22Rv1 (cell line): ENCODE data around the gene CCL27.

Experiments used
- H3K27ac ChIP-seq: fragments of 450-650 bp; 2 replicates; pipeline ENCODE4 v1.5.1; 2017
- ZFX ChIP-seq: fragments of 450-650 bp; IDR thresholded peaks from 2 replicates; pipeline ENCODE4 v1.6.1; 2017; ENCODE audit warnings: antibody characterized with exemption, borderline replicate concordance
- TF ChIP-seq, protein P1 (sequence below): fragments of 450-650 bp; IDR thresholded peaks from 2 replicates; pipeline ENCODE4 v1.5.1; 2017; ENCODE audit warnings: mild to moderate bottlenecking

The CCL27 gene

DNA sequence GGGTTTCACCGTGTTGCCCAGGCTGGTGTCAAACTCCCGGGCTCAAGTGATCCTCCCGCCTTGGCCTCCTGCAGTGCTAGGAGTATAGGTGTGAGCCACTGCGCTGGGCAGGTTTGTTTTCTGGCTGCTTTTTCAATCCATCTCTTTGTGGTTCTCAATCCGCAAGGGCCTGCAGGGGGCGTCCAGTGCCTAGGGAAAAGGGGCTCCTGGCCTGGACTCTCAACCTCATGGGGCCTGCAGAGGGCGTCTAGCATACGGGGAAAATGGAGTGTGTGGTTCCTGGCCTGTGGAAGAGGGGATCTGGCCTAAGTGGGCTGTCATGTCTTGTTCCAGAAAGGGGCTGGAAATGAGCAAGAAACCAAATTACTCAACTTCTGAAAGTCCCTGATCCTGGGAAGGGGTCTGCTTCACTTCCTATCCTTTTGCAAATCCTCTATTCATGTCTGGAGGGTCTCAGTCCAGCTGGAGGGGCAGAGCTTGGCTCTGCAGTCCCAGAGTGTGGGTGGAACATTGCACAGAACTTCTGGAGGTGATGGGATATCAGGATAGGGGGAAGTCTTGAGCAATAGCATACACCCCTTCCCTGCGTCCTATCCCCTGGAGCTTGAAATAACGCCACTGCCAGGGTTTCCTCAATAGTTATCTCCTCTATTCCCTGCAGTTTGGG is 12.7 kb upstream of the CCL27 start:
- TF ChIP-seq ZFX = no peak
- TF ChIP-seq, protein P1, sequence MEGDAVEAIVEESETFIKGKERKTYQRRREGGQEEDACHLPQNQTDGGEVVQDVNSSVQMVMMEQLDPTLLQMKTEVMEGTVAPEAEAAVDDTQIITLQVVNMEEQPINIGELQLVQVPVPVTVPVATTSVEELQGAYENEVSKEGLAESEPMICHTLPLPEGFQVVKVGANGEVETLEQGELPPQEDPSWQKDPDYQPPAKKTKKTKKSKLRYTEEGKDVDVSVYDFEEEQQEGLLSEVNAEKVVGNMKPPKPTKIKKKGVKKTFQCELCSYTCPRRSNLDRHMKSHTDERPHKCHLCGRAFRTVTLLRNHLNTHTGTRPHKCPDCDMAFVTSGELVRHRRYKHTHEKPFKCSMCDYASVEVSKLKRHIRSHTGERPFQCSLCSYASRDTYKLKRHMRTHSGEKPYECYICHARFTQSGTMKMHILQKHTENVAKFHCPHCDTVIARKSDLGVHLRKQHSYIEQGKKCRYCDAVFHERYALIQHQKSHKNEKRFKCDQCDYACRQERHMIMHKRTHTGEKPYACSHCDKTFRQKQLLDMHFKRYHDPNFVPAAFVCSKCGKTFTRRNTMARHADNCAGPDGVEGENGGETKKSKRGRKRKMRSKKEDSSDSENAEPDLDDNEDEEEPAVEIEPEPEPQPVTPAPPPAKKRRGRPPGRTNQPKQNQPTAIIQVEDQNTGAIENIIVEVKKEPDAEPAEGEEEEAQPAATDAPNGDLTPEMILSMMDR = peak; percentile 72
- no peak overlapping the region for H3K27ac ChIP-seq

DNA sequence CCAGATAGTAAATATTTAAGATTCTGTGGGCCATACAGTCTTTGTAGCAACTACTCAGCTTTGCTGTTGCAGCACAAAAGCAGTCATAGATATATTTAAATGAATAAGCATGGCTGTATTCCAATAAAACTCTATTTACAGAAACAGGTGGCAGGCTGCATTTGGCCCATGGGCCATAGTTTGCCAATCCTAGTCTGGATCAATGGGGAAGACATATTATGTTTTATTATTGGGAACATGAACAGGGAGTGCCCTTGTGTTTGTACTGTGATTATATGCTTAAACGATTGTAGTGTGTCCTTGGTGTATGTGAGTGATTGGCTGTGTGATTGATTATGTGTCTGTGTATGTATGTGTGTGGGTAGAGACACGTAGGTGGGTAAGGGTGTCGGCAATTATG is 12.0 kb upstream of the CCL27 start:
- TF ChIP-seq, protein P1 = no peak
- TF ChIP-seq ZFX = no peak
- H3K27ac ChIP-seq = no peak overlapping the region

DNA sequence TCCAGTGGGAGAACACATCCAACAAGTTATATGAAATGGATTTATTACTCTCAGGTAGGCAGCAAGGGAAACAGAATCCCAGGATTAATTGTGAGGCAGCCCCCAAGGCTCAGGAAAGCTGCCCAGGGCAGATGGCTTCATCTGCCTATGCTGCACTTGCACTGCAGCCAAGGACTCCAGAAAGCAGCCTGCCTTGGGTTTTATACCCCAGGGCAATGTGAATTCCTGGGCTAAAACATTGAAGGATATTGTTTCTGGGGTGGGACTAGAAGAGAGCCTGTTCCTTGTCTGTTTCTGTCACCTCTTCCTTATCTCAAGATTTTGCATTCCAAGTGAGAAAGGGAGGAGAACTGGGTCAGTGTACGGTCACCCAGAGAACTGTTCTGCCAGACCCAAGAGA is 8.8 kb upstream of the CCL27 start:
- no peak overlapping the region for H3K27ac ChIP-seq
- no peak for TF ChIP-seq ZFX
- TF ChIP-seq, protein P1 = no peak

DNA sequence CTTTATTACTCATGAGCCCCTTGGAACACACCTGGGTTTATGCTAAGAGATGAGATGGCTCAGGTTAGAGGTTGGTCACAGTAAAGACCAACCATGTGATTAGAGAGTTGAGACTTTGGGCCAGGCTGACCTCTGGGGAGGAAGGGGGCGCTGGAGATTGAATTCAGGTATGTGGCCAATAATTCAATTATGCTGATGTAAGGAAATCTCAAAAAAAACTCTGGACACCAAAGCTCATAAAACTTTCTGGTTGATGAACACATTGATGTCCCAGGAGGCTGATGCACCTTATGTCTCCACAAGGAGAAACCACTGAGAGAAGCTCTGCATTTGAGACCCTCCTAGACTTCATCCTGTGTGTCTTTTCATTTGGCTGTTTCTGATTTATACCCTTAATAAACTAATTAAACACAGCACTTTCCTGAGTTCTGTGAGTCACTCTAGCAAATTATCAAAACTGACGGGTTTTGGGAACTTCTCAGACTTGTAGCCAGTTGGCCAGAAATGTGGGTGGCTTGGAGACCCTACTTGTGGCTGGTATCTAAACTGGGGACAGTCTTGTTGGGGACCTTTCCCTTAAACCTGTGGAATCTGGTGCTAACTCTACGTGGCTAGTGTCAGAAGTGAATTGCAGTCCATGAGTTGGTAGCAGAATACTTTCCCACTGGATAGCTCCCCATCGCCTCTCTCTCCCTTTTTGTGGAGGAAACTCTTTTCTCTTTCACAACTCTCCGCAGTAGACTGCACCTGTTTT is 7.5 kb upstream of the CCL27 start:
- TF ChIP-seq, protein P1 = no peak
- no peak for TF ChIP-seq ZFX
- no peak overlapping the region for H3K27ac ChIP-seq

DNA sequence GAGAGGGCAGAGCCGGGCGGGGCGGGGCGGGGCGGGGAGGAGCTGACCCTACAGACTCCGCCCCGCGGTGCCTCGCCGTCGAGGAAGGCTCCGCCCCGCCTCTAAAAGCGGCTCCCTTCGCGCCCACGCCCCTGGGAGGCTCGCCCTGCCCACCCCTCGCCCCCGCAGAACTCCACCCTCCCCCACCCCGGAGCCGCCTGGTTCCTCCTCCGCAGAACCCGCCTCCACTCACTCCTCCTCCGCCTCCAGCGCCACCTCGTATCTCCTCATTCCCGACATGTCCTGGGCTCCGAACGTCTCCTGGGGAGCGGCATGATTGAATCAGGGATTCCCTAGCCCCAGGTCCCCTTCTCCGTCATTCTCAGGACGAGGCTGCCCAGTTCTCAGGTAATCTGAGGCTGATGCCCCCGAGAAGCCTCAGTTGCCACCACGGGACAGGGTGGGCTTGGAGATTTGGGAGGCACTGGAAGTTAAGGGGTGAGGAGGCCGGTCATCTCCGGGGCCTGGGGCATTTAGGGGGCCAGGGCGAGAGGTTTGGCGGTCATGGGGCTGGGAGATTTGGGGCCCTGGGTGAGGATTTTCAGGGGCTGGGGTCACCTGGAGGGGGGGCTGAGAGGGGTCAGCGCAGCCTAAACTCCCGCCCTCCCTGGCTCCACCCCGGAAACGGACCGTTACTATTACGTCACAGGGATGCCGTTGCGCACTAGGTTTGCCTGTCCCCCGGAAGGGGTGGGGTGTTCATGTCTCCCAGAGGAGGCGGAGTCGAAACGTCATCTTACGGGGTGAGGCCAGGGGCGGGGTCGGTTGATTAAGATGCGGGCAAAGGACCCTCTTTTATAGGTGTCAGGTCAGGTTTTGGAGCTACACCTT is 3.2 kb upstream of the CCL27 start:
- peak overlapping the region; percentile 86 for H3K27ac ChIP-seq
- TF ChIP-seq, protein P1 = no peak
- no peak for TF ChIP-seq ZFX

DNA sequence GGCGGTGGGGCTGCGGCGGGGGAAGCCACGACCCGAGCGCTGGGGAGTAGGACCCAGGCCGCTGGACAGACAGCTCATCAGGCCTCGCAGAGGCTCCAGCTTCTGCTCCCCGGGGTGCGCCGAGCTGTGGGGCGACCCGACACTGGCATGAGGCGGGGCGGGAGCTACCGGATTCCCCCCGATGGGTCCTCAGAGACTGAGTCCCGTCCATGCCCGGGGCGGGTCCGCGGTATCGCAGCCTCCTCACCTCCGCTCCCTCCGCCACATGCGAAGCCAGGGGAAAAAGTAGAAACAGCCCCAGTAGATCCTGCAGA is 2.6 kb upstream of the CCL27 start:
- no peak for TF ChIP-seq ZFX
- TF ChIP-seq, protein P1 = no peak
- peak overlapping the region; percentile 86 for H3K27ac ChIP-seq
